Activated B cell treated with CpG ODN at 0.5 μM for 24 hours (primary cell): ENCODE data around the gene MAD1L1. TPM values are rescaled to one million over a fixed set of nuclear protein-coding genes. Genes with fewer than 3 reads are reported as not detected.
"Not testable (repeated sequence)": the region's sequence is repeated elsewhere in the genome, so short reads cannot be mapped to it uniquely, and the experiment has no call there.

Experiments used
- ATAC-seq: fragments of 200-7000 bp; cut with Tn5 transposase; one replicate; pipeline ENCODE4 v1.10.0; 2021; ENCODE audit warnings: low read depth, mild to moderate bottlenecking, moderate library complexity
- CTCF ChIA-PET: fragments of 350-600 bp; sonication (Branson Sonifier 250); formaldehyde crosslinking; loops from one replicate; lab custom pipeline; 2021; ENCODE audit warnings: antibody characterized with exemption; lab: Charles Lee
- POLR2A ChIA-PET: fragments of 350-600 bp; sonication (Branson Sonifier 250); formaldehyde crosslinking; loops from one replicate; lab custom pipeline; 2021; ENCODE audit warnings: antibody characterized with exemption; lab: Charles Lee
- DNase-seq: peaks from one replicate; pipeline ENCODE4 v3.0.0; 2022
- H3K27ac Mint-ChIP-seq: one replicate; pipeline ENCODE4 v1.8.0; 2020; ENCODE audit warnings: mixed read lengths
- H3K27me3 Mint-ChIP-seq: one replicate; pipeline ENCODE4 v1.8.0; 2021; ENCODE audit warnings: mixed read lengths
- H3K36me3 Mint-ChIP-seq: one replicate; pipeline ENCODE4 v1.8.0; 2021; ENCODE audit warnings: low read depth, mixed read lengths
- H3K4me1 Mint-ChIP-seq: one replicate; pipeline ENCODE4 v1.8.0; 2021; ENCODE audit warnings: mixed read lengths
- H3K4me3 Mint-ChIP-seq: one replicate; pipeline ENCODE4 v1.8.0; 2020; ENCODE audit warnings: mild to moderate bottlenecking, mixed read lengths
- H3K9me3 Mint-ChIP-seq: one replicate; pipeline ENCODE4 v1.8.0; 2020; ENCODE audit warnings: mixed read lengths
- intact Hi-C: fragments of 100-400 bp; cut with micrococcal nuclease; formaldehyde crosslinking; loops from one replicate; pipeline ENCODE4 v1.15.1; 2024
- total RNA-seq: library from RNA; stranded (reverse); gene quantifications from 2 replicates; pipeline ENCODE4 v1.2.3, GENCODE V29; 2022
- TF ChIP-seq, protein P1 (sequence below): fragments of 200-600 bp; IDR thresholded peaks from one replicate; pipeline ENCODE4 v1.8.0; 2022; ENCODE audit warnings: antibody characterized with exemption, mild to moderate bottlenecking

Gene MAD1L1
- total RNA-seq, 1 donor from 2014 or later, result 54.6 TPM

GRCh38 chr7:1864161-1864940, 368.4 kb downstream of the MAD1L1 start:
- ChIA-PET CTCF (no interaction called here), POLR2A (no interaction called here)
- ATAC-seq (no peak), DNase-seq (no peak)
- Mint-ChIP-seq H3K36me3 (peaks cover 9% of the 10 kb centered on the region), H3K27ac (no peak overlapping the region), H3K27me3 (no peaks in the 10 kb centered on the region), H3K4me1 (peaks cover 12% of the 10 kb centered on the region), H3K4me3 (no peak overlapping the region), H3K9me3 (no peaks in the 10 kb centered on the region)
- TF ChIP-seq, protein P1, sequence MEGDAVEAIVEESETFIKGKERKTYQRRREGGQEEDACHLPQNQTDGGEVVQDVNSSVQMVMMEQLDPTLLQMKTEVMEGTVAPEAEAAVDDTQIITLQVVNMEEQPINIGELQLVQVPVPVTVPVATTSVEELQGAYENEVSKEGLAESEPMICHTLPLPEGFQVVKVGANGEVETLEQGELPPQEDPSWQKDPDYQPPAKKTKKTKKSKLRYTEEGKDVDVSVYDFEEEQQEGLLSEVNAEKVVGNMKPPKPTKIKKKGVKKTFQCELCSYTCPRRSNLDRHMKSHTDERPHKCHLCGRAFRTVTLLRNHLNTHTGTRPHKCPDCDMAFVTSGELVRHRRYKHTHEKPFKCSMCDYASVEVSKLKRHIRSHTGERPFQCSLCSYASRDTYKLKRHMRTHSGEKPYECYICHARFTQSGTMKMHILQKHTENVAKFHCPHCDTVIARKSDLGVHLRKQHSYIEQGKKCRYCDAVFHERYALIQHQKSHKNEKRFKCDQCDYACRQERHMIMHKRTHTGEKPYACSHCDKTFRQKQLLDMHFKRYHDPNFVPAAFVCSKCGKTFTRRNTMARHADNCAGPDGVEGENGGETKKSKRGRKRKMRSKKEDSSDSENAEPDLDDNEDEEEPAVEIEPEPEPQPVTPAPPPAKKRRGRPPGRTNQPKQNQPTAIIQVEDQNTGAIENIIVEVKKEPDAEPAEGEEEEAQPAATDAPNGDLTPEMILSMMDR, result no peak
- intact Hi-C loops, result no loop called here

DNA sequence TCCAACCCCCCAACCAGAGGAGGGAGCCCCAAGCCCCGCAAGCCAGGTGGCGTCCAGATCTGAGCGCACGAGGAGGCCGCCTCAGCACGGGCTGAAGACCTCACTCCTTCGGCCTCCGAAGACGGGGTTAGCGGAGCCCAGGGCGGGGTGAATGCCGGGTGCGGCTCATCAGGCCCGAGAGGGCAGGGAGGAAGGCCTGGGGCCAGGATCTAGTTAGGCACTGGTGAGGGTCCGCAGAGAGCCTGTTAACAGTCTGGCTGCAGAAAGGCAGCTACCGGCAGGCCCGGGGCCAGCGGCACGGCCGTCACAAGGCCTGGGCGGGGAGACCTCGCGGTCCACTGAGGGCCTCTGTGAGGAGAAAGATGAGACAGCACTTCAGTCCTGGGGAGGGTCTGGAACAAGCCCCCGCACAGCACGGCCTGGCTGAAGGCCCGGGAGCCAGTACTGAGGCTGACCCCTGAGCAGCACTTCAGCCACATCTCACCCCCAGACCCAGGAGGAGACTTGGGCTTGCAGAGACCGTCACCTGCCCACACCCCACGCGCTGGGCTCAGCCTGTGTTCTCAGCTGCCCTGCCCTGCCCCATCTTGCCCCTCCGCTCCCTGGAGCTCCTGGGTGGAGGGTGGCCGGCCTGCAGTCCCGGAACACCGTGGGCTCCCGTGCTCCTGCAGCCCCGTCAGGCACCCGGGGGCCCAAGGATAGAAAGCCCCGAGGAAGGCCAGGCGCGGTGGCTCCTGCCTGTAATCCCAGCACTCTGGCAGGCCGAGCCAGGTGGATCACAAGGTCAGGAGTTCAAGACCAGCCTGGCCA, 369.4 kb downstream of the MAD1L1 start:
- H3K27me3 Mint-ChIP-seq, result no peaks in the 10 kb centered on the region
- peaks cover 12% of the 10 kb centered on the region for H3K4me1 Mint-ChIP-seq
- H3K27ac Mint-ChIP-seq, result no peak overlapping the region
- intact Hi-C loops, result no loop called here
- ChIA-PET POLR2A (no interaction called here), CTCF (no interaction called here)
- TF ChIP-seq, protein P1, result no peak
- no peaks in the 10 kb centered on the region for H3K9me3 Mint-ChIP-seq
- DNase-seq, result no peak
- no peak for ATAC-seq
- H3K36me3 Mint-ChIP-seq, result peaks cover 9% of the 10 kb centered on the region
- H3K4me3 Mint-ChIP-seq, result no peak overlapping the region

- ChIA-PET POLR2A (no interaction called here), CTCF (no interaction called here)
- TF ChIP-seq, protein P1, result no peak
- Mint-ChIP-seq H3K36me3 (peaks cover 7% of the 10 kb centered on the region), H3K4me1 (peaks cover 12% of the 10 kb centered on the region), H3K4me3 (no peak overlapping the region), H3K27me3 (no peaks in the 10 kb centered on the region), H3K27ac (no peak overlapping the region), H3K9me3 (no peaks in the 10 kb centered on the region)
- intact Hi-C loops, result no loop called here
- DNase-seq (no peak), ATAC-seq (no peak)
Measured at GRCh38 chr7:1862560-1862959, 370.2 kb downstream of the MAD1L1 start.

DNA sequence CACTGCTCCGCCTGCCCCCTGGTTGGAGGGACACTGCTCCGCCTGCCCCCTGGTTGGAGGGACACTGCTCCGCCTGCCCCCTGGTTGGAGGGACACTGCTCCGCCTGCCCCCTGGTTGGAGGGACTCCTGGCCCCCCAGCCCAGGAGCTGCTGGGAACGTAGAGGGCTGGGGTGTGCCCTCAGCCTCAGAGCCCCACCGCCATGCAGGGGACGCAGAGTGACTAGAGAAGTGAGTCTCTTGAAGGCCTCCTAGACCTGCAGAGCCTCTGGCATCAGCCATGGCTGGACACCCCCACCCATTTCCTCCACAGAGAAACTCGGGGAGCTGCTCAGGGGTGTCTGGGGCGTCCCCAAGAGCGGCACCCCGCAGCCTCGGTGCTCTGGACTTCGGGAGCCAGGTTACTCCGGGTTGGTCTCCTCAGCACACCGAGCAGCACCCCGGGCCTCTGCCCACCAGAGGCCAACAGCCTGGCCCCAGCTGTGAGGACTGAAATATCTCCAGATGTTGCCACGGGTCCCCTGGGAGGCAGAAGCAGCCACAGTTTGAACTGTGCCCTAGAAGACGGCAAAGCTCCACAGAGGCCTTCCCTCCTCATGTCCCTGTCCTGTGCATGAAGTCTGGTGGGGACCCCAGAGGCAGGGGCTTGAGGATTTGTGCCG, 370.8 kb downstream of the MAD1L1 start:
- no peak for DNase-seq
- Mint-ChIP-seq H3K4me1 (peaks cover 12% of the 10 kb centered on the region), H3K9me3 (no peaks in the 10 kb centered on the region), H3K36me3 (peaks cover 4% of the 10 kb centered on the region), H3K27ac (no peak overlapping the region), H3K27me3 (no peaks in the 10 kb centered on the region), H3K4me3 (no peak overlapping the region)
- ChIA-PET CTCF (interaction anchor here (0.6 kb wide), 1 partner anchor 503 kb away, joined by 3 read pairs; no protein-coding TSS in a partner anchor), POLR2A (no interaction called here)
- intact Hi-C loops, result no loop called here
- ATAC-seq, result no peak
- TF ChIP-seq, protein P1, result no peak

DNA sequence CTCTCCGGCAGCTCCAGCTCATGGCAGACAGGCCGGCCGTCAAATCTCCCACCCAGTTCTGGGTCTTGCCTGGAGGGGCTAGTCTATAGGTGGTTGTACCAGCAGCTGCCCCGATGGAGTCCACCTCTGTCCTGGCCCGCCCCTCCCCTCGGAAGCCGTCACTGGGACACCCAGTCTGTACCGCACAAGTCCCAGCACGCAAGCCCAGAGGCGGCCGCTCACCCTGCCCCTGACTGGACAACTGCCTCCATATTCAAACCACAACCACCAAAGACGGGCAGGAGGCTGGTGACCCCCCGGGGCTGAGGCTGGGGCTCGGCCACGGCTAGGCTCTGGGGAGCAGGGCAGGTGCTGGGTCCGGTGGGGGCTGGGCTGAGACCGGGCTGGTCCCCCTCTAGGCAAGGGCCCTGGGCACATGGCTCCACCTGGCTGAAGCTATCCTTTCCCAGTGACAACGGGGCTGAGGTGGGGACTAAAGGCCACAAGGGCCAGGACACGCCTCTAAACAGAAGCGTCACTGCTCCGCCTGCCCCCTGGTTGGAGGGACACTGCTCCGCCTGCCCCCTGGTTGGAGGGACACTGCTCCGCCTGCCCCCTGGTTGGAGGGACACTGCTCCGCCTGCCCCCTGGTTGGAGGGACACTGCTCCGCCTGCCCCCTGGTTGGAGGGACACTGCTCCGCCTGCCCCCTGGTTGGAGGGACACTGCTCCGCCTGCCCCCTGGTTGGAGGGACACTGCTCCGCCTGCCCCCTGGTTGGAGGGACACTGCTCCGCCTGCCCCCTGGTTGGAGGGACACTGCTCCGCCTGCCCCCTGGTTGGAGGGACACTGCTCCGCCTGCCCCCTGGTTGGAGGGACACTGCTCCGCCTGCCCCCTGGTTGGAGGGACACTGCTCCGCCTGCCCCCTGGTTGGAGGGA, 371.6 kb downstream of the MAD1L1 start:
- POLR2A ChIA-PET, result not testable (repeated sequence)

More for the DNA sequence above, 371.6 kb downstream of the MAD1L1 start:
- H3K4me3 Mint-ChIP-seq, H3K9me3 Mint-ChIP-seq, ATAC-seq, H3K27me3 Mint-ChIP-seq, H3K27ac Mint-ChIP-seq, intact Hi-C loops, H3K36me3 Mint-ChIP-seq, DNase-seq: not testable (repeated sequence)
- H3K4me1 Mint-ChIP-seq, result peaks cover 12% of the 10 kb centered on the region
- CTCF ChIA-PET, result interaction anchor here (0.6 kb wide), 1 partner anchor 504 kb away, joined by 3 read pairs; no protein-coding TSS in a partner anchor
